Left forelimb (tissue), 1 donor: ENCODE results near the gene CACUL1.
"Not testable (repeated sequence)": the region's sequence is repeated elsewhere in the genome, so short reads cannot be mapped to it uniquely, and the experiment has no call there.

Experiments
- DNase-seq: peaks from one replicate; pipeline ENCODE4 v3.0.0-alpha.2; 2018; ENCODE audit warnings: low spot score

Gene CACUL1

DNA sequence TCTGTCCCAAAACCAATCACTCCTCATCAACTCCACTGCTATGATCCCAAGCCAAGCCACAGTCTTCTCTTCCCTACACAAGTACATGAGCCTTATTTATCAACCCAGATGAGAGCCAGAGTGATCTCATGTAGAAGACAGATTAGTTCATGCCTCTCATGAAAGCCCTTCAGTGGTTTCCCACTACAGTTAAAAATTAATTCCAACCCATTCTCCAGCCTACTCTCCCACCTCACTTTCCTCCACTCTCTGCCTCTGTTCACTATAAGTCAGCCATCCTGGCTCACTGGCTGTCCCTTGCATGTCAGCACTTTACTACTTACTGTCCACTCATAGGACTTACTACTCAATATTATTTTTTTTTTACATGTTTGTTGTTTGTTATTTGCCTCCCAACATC, 67.3 kb downstream of the CACUL1 start:
- DNase-seq, result no peak

DNA sequence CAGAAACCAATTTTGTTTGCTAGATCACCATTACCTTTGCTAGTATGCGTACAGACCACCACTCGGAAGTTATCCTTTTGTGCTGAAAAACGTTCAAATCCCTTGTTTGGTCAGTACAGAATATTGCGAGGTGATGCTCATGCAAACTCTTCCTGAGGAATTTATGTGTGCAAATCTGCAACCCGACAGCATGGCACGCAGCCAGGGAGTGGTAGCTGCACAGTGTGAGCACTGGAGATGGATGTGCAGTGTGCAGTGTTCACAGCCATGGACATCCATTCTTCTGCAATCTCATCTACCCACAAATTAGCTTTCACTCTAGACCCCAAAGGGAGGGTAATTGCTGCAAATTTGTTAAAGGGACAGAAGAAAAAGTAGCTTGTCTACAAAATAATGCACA, 72.2 kb downstream of the CACUL1 start:
- DNase-seq, result no peak

- no peak for DNase-seq
Observed at GRCh38 chr10:118680197-118680596, 74.6 kb downstream of the CACUL1 start.

- DNase-seq, result no peak
Observed at GRCh38 chr10:118674226-118674919, 80.4 kb downstream of the CACUL1 start.

DNA sequence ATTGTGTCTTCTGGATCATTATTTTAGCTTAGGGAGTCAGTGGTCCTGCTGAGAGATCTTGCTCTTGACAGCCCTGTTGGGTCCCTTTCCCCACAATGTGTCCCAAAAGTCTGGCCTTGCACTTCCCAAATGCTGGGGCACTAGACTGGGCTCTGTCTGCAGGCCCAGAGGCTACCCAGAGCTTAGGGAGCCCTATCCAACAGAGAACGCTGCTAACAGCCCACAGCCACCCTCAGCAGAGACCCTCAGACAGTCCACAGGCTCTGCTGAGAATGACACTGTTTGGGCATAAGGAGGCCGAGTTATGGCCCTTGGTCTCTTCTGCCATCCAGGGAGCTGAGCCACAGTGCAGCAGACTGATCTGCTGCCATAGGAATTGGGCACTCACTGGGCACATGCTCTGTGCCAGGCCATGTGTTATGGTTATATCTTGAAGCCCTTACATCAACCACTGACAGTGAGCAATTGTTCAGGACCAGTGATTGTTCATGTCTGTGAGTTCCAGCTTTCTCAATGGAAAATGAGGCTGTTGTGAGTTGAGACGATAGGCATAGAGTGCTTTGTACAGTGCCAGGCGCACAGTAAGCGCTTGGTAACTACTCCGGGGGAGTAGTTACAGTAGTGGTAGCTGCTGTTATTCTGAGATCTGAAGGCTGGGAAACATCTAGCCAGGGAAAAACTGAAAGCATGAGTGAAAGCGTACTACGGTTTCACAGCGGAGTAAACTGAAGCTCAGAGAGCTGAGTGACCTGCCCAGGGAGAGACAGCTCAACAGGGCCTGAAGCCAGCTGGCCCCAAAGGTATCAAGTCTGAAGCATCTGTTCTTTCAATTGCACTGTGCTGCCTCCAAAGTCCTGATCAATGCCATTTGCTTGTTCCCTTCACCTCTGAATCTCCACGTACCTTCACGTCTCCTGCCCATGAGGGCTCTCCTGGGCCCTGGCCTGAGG, 81.7 kb downstream of the CACUL1 start:
- no peak for DNase-seq

DNA sequence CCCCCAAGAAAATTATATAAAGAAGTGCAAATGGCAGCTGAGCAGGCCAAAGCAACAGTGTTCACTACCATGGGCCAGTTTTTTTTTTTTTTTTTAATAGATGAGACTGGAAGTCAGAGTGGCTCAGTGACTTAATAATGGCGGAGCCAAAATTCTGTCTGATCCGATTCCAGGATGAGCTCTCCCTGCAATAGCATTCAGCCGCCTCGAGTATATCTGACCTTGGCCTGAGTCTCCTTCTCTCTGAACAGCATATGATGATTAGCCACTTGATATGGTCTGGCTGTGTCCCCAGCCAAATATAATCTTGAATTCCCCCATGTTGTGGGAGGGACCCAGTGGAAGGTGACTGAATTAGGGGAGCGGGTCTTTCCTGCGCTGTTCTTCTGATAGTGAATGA, 82.6 kb downstream of the CACUL1 start:
- DNase-seq, result no peak

DNA sequence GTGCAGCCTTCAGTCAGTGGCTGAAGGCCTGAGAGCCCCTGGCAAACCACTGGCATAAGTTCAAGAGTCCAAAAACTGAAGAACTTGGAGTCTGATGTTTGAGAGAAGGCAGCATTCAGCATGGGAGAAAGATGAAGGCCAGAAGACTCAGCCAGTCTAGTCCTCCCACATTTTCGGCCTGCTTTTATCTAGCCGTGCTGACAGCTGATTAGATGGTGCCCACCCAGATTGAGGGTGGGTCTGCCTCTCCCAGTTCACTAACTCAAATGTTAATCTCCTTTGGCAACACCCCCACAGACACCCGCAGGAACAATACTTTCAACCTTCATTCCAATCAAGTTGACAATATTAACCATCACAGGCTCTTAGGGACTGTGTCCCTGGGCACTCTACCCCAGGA, 83.5 kb downstream of the CACUL1 start:
- DNase-seq, result not testable (repeated sequence)

- no peak for DNase-seq
Observed at GRCh38 chr10:118670472-118671124, 84.2 kb downstream of the CACUL1 start.

DNA sequence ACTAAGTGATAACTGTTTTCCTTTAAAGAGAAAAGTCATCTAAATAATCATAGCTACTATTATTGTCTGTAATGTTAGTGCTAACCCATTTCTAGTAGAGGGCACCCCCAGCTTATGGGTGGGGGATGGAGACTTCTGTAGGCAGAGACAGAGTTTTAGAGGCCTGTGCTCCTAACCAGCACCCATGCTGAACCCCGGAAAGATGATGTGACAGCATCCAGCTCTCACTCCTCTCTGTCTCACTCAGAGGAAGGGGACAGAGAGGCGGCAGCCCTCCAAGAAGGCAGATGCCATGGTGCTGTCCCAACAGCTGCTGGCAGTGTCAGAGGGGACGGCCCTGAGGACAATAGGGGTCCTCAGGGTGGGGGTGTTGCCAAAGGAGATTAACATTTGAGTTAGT, 84.9 kb downstream of the CACUL1 start:
- no peak for DNase-seq

- no peak for DNase-seq
Observed at GRCh38 chr10:118669020-118669791, 85.6 kb downstream of the CACUL1 start.

- no peak for DNase-seq
Observed at GRCh38 chr10:118668228-118668952, 86.4 kb downstream of the CACUL1 start.

- no peak for DNase-seq
Observed at GRCh38 chr10:118667732-118668131, 87.0 kb downstream of the CACUL1 start.

- no peak for DNase-seq
Observed at GRCh38 chr10:118666350-118666749, 88.4 kb downstream of the CACUL1 start.

- no peak for DNase-seq
Observed at GRCh38 chr10:118664321-118664720, 90.4 kb downstream of the CACUL1 start.

- no peak for DNase-seq
Observed at GRCh38 chr10:118663176-118663575, 91.6 kb downstream of the CACUL1 start.

DNA sequence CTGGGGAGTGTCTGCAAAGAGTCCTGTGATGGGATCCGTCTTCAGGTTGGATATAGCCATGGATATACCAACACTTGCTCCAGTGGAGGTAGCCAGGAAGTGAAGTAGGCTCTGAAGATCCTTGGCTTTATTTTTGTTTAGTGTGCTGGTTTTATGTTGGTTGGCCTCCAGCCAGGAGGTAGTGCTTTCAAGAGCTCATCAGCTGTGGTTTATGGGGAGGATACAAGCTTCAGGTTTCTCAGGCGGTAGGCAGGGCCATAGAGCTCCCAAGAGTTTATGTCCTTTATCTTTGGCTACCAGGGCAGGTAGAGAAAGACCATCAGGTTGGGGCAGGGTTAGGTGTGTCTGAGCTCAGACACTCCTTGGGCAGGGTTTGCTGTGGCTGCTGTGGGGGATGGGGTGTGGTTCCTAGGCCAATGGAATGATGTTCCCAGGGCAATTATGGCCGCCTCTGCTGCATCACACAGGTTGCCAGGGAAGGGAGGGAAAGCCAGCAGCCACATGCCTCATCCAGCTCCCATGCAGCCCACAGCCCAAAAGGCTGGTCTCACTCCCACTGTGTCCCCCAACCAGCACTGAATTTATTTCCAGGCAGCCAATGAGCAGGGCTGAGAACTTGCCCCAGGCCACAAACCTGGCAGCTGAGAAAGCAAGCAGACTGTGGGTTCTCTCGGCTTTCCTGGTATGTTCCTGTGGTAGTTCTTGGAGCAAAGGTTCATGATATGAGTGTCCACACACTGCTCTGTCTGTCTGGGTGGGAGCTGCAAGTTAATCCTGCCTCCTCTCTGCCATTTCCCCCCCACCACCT, 92.3 kb downstream of the CACUL1 start:
- DNase-seq, result no peak

GRCh38 chr10:118658762-118659161, 96.0 kb downstream of the CACUL1 start:
- DNase-seq, result no peak

DNA sequence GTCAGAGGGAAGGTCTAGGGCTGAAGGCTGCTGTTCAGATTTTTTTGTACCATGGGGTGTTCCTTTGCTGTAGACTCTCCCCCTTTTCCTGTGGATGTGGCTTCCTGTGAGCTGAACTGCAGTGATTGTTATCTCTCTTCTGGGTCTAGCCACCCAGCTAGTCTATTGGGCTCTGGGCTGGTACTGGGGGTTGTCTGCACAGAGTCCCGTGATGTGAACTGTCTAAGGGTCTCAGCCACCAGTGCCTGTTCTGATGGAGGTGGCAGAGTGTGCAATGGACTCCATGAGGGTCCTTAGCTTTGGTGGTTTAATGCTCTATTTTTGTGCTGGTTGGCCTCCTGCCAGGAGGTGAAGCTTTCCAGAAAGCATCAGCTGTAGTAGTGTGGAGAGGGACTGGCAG, 96.6 kb downstream of the CACUL1 start:
- not testable (repeated sequence) for DNase-seq

- not testable (repeated sequence) for DNase-seq
Observed at GRCh38 chr10:118645294-118645693, 109.5 kb downstream of the CACUL1 start.

- no peak for DNase-seq
Observed at GRCh38 chr10:118642228-118642627, 112.5 kb downstream of the CACUL1 start.
